Measurements from ENCODE around the gene ASPA.

GRCh38 chr17:3546521-3546920 lies 70.7 kb downstream of the ASPA start:
- TF ChIP-seq, protein P1, sequence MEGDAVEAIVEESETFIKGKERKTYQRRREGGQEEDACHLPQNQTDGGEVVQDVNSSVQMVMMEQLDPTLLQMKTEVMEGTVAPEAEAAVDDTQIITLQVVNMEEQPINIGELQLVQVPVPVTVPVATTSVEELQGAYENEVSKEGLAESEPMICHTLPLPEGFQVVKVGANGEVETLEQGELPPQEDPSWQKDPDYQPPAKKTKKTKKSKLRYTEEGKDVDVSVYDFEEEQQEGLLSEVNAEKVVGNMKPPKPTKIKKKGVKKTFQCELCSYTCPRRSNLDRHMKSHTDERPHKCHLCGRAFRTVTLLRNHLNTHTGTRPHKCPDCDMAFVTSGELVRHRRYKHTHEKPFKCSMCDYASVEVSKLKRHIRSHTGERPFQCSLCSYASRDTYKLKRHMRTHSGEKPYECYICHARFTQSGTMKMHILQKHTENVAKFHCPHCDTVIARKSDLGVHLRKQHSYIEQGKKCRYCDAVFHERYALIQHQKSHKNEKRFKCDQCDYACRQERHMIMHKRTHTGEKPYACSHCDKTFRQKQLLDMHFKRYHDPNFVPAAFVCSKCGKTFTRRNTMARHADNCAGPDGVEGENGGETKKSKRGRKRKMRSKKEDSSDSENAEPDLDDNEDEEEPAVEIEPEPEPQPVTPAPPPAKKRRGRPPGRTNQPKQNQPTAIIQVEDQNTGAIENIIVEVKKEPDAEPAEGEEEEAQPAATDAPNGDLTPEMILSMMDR (IDR thresholded peaks at IDR 0.05): no peak
- TF ChIP-seq, protein P2, sequence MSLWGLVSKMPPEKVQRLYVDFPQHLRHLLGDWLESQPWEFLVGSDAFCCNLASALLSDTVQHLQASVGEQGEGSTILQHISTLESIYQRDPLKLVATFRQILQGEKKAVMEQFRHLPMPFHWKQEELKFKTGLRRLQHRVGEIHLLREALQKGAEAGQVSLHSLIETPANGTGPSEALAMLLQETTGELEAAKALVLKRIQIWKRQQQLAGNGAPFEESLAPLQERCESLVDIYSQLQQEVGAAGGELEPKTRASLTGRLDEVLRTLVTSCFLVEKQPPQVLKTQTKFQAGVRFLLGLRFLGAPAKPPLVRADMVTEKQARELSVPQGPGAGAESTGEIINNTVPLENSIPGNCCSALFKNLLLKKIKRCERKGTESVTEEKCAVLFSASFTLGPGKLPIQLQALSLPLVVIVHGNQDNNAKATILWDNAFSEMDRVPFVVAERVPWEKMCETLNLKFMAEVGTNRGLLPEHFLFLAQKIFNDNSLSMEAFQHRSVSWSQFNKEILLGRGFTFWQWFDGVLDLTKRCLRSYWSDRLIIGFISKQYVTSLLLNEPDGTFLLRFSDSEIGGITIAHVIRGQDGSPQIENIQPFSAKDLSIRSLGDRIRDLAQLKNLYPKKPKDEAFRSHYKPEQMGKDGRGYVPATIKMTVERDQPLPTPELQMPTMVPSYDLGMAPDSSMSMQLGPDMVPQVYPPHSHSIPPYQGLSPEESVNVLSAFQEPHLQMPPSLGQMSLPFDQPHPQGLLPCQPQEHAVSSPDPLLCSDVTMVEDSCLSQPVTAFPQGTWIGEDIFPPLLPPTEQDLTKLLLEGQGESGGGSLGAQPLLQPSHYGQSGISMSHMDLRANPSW (CRISPR knock-in tag; conservative IDR thresholded peaks at IDR 0.05; ENCODE audit: low read depth): no peak
- TF ChIP-seq, protein P3, sequence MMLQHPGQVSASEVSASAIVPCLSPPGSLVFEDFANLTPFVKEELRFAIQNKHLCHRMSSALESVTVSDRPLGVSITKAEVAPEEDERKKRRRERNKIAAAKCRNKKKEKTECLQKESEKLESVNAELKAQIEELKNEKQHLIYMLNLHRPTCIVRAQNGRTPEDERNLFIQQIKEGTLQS (CRISPR knock-in tag; conservative IDR thresholded peaks at IDR 0.05): no peak
- TF ChIP-seq, protein P4, sequence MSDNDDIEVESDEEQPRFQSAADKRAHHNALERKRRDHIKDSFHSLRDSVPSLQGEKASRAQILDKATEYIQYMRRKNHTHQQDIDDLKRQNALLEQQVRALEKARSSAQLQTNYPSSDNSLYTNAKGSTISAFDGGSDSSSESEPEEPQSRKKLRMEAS (CRISPR knock-in tag; IDR thresholded peaks at IDR 0.05): no peak
- TF ChIP-seq USF2 (CRISPR knock-in tag; IDR thresholded peaks at IDR 0.05) (no peak), MYBL2 (CRISPR knock-in tag; IDR thresholded peaks at IDR 0.05) (no peak), ZBTB21 (CRISPR knock-in tag; IDR thresholded peaks at IDR 0.05; ENCODE audit: borderline replicate concordance) (no peak)
- TF ChIP-seq, protein P5, sequence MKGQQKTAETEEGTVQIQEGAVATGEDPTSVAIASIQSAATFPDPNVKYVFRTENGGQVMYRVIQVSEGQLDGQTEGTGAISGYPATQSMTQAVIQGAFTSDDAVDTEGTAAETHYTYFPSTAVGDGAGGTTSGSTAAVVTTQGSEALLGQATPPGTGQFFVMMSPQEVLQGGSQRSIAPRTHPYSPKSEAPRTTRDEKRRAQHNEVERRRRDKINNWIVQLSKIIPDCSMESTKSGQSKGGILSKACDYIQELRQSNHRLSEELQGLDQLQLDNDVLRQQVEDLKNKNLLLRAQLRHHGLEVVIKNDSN (CRISPR knock-in tag; IDR thresholded peaks at IDR 0.05): no peak

Measured in WTC11 (cell line).